HG02973 (cell line): ENCODE data around the gene IL5RA.

Source experiments
- ATAC-seq: cut with Tn5 transposase; IDR thresholded peaks from one replicate; pipeline ENCODE4 v1.9.1; 2021; ENCODE audit warnings: moderate library complexity; ENCODE audit not compliant: unreplicated experiment

Gene IL5RA, protein sequence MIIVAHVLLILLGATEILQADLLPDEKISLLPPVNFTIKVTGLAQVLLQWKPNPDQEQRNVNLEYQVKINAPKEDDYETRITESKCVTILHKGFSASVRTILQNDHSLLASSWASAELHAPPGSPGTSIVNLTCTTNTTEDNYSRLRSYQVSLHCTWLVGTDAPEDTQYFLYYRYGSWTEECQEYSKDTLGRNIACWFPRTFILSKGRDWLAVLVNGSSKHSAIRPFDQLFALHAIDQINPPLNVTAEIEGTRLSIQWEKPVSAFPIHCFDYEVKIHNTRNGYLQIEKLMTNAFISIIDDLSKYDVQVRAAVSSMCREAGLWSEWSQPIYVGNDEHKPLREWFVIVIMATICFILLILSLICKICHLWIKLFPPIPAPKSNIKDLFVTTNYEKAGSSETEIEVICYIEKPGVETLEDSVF

DNA sequence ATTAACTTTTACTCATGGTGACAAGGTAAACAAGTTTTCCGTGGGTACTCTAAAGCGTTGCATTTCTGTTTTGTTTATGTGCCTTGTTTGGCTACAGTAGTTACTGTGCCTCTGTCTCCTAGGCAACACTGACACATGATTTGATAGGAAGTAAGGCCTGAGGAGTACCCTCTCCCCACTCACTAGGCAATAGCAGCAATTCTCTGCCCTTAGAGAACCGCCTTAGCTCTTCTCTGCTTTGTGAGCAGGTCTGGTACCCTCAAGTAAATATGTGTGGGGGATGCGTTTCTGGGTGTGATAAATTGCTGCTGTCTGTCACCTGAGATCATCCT, at the start of gene IL5RA:
IL5RA (minus strand) TSS at position 76 of the 332 bp plus-strand sequence. CDS start 5,390 bp downstream, outside the sequence.
- ATAC-seq = peak; percentile 64

DNA sequence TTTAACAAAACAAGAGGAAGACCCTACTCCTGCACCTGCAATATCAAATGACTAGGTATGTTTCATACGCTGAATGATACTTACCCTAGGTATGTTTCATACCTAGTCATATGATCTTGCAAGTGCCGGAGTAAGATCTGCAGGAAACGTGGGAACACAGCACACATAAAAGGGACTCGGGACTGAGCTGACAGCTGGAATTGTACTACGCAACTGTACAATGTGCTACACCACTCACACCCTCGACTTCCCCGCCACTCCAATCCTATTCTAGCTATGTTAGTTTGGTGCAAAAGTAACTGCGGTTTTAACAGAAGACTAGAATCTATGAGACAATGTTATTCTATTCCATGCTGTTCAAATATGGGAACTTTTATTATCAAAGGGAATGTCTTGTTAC, 47.3 kb upstream of the IL5RA start:
- no peak for ATAC-seq

DNA sequence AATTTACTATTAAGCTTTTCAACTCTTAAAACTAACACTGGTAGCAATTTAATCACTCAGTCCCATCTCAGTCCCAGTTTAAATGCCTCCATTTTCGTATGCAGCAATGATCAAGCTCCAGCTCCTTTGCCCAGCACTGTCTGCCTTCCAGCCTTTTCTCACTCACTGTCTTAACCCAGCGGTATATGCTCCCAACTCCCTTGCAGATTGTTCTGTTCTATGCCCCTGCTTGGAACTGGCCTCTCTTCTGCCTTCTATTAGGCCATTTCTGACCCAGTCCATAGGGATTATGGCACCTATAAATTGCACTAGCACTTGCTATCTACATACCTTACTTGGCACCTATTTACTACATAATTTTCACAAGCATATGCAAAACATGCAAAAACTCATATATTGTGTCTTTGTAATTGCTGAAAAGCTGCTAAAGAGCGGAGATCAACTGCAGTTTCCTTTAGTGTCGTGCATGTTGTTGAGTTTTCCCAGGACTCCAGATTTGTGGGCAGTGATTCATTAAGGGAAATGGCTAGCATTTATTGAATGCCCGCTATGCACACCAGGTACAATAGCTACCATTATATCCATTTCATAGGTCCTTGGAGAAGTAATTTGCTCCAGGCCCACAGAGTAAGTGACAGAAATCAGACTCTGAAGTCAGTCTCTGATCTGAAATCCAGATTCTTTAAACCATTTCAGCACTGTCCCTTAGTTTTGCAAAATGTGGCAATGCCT, 44.9 kb upstream of the IL5RA start:
- ATAC-seq = no peak

DNA sequence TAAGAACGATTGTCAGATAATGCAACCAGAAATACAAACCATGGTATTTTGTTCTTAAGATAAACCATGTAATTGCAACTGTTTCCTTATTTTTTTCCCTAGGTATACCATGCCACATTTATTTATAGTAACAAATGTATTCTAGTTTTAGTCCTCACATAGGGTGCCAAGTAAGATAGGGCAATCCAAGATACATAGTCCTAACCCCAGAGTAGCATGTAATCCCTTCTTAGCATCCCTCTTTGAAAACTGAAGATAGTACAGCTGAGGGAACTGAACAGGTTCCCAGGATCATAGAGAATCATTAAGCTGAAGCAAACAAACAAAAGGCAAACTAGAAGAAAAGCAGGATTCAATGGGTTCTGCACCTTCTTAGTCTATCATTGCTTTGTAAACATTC, 41.3 kb upstream of the IL5RA start:
- no peak for ATAC-seq

DNA sequence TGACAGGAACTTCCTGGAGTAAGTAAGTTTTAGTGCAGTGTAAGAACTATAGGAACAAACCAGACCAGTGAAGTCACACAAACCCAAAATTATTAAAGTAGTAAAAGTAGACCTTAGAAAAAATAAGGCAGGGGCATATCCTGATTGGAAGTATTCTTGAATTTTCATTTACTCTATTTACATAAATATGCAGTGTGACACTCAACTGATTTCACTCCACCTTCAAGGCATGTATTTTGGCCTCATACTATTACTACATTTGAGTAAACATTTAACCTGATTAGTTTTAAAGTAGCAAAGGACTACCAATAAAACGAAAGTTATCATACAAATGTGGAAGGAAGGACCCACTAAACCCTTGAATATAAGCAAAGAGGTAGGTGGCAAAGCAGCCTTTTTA, 39.4 kb upstream of the IL5RA start:
- ATAC-seq = no peak

DNA sequence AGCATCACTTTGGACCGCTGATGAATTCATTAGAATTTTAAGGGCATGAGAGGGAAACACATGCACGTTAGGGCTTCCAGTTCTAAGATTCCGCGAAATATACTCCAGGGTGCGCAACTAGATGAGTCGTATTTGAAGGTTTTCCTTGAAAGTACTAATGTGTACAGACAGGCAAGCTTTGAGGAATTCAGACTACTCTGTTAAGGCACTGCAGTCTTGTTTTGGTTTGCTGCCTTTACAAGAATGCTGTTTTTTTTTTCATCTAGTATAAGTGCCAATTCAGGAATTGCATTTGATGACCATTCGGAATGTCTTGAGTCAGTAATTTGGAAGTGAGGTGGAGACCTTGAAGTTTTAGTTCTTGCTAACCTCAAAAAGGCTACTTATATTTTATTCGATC, 35.7 kb upstream of the IL5RA start:
- no peak for ATAC-seq

DNA sequence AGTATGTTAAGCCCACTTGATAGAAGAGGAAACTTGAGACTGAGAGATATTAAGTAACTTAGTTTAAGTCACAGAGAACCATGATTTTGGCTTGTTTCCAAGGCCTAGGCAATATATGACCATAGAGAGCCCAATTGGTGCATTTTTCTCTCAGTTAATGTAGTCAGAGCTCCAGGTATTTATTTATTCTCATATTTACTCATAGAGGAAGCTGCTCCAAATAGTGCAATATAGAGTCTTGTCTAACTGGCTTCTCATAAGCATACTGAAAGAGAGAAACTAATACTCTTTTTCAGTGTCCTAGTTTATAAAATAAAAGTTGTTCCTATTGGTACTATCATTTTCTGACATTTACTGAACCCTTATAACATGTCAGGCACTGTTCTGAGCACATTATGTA, 31.8 kb upstream of the IL5RA start:
- no peak for ATAC-seq

DNA sequence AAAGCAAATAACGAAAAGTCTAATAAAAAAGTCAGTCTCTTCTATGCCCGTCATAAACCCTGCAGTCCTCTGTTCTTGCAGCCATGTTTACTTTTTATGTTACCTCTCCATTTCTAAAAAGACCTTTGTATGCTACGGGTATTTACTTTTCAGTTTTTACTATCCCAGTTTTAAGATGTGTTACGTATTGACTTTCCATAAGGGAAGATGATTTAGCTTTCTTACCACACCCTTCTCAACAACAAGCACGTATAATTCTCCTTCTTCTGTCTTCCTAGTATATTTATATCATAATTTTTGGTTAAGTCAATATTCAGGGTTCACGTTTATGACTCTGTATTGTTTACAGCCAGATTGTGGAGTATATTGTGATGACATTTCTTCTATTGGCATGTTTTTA, 27.4 kb upstream of the IL5RA start:
- no peak for ATAC-seq

DNA sequence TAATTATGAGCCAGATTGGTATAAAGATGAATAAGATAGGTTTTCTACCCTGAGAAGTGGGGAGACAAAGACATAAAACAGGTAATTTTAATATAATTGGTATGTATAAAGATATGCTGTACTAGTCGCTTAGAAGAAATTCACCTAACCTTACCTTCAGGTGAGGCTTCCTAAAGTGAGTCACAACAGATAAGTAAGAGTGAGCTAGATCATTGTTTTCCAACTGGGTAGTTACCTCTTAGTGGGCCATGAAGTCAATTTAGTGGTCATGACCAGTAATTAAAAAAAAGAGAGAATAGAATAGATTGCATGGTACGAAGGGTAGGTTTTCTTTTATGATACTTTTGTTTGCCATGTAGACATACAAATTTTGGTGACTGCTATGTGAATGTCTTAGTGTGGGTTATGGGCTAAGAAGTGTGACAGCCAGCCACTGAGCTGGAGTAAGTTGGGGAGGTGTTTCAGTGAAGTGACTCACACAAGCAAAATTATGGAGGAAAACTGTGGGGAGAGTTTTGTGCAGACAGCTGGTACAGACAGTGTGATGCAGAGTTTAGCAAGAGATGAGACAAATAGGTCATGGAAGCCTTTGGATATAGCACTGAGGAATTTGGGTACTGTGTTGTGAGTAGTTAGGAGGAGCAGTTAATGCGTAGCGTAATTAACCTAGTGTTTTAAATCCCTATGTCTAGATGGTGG, 24.7 kb upstream of the IL5RA start:
- ATAC-seq = no peak

DNA sequence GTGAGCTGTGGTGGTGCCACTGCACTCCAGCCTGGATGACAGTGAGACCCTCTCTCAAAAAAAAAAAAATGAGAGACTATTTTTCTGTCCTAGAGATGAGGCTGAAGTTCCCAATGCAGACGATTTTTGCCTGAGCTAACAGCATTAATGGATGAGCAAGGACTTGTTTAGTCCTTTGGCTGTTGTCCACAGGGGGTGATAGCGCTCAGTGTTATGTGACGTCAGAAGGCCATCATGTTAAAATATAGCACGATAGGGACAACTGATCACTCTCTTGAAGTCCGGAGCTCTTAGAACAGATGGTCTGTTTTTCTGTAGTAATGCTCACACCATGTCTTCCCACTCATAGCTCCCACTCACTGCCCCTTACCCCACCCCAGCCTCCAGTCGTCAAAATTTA, 23.3 kb upstream of the IL5RA start:
- no peak for ATAC-seq

DNA sequence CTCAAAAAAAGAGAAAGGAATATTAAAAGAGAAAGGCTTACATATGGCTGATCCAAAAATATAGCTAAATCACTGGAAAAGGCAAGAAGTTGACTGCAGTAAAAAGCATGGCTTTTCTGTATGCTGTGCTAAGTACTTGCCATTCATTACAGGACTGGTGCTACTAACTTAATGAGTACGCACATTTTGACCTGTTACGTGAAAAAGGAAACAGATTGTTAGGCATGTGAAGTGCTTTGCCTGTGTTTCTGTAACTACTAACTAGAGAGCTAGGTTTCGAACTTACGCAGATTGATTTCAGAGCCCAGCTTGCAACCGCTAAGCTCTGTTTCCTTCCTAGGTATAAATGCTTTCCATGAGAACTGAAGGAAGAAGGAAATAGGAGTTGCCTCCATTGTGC, 19.4 kb upstream of the IL5RA start:
- ATAC-seq = no peak

DNA sequence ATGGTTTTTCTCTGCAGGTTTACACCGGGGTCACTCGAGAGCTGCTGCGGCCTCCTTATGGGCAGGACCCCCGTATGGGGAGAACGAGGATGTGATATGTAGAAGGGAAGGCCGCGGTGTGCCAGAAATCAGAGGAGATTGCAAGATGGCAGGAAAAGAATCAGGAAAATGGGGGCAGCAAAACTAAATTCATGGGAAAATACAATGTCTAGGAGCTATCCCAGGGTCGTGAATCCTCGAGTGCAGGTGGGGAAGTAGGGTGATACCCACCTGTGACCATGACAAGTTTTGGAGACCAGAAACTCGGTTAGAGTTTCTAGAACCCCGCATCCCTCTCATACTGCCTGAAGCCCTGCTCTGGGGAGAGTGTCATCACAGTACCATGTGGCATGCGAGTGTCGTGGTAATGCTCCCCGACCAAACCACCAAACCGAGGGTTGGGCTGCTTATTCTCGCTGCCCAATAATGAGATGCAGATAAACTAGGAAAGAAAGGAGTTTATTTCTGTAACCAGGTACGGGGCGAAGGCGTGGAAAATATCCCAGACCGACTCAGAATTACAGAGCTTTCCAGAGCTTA, 17.3 kb upstream of the IL5RA start:
- ATAC-seq = peak; percentile 31

DNA sequence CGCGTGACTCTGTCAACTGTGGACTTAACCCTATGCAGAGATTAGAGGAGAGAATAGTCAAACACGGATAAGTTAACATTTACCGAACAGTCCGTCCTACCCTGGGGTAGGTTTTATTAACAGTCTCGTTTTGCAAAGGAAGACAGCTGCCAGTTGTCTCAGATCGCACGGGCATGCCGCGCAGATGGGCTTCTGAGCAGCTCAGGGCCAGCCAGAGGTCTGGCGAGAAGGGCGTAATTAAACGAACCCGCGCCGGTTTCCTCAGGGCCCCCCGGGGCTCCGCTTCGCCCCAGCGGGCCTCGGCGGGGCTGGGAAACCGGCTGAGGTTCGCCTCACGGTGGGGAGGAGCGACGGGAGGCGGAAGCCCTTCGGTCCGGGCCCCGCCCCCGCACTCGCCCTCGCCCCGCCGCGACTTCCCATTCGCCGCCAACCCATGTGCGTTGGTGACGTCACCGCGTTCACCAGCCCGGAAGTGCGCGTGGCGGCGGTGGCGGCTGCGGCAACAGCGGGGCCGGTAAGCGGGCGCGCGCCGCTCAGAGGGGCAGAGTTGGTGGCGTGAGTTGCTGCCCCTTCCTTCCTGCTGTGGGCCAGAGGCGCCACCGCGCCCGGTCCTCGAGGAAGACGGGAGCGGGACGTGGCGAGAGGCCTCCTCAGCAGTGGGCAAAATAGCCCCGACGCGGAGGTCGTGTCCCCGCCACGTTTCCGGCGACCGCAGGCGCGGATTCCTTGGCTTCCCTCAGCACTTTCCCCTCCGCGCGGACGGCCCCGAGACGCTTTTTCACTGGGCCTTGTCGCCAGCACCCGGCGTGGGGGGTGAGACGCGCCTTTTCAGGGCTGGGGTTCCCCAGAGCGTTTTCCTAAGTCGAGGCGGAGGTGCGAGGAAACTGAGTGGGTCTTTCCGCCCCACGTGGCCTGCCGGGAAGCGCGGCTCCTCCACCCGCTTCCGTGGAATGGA, 16.6 kb upstream of the IL5RA start, which contains the start of gene TRNT1:
TRNT1 (plus strand) TSS at position 464 of the 955 bp plus-strand sequence. CDS start 2,101 bp downstream, outside the sequence.
- peak; percentile 96 for ATAC-seq

DNA sequence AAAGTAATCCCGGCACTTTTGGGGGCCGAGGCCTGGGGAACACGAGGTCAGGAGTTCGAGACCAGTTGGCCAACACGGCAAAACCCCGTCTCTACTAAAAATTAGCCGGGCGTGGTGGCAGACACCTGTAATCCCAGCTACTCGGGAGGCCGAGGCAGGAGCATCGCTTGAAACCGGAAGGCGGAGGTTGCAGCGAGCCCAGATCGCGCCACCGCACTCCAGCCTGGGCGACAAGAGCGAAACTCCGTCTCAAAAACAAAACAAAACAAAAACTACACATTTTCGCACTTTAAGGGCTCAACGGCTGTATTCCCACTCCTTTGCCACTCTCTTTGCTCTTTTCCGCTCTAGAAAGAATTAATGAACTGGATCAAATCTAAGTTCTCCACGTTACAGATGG, 15.8 kb upstream of the IL5RA start:
- no peak for ATAC-seq

DNA sequence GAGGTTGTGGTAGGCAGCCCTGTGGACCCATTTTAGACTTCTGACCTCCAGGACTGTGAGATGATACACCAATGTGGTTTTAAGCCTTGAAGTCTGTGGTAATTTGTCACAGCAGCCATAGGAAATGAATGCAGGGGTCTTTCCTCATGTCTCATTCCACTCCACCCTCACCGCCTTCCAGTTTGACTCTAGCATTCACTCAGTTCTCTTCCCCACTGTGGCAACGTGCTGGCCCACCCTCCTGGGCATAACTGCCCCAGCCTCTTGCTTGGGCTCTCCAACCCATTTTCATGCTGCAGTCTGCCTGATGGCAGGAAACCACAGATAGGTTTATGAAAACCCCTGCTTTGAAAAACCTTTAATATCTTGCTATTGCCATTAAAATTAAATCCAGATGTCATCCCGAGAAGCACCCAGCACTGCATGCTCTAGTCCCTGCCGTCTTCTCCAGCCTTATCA, 9.2 kb upstream of the IL5RA start:
- no peak for ATAC-seq

DNA sequence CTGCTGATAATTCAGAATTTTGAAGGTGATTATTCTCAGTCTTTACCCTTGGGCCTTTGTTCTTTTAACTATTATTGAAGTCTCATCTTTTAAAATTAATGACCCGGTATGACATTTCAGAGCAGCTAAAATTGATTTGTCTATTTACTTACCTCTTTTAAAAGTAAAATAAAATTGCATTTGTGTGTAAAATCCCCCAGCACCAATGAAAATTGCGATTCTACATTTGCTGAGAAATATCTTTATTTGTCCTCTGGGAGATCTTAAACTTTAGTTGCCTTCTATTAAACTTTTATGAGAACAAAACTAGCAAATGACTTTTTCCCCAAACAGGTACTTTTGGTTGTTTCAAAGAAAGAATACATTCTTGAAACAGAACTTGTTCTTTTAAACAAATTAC, 7.5 kb upstream of the IL5RA start:
- no peak for ATAC-seq

DNA sequence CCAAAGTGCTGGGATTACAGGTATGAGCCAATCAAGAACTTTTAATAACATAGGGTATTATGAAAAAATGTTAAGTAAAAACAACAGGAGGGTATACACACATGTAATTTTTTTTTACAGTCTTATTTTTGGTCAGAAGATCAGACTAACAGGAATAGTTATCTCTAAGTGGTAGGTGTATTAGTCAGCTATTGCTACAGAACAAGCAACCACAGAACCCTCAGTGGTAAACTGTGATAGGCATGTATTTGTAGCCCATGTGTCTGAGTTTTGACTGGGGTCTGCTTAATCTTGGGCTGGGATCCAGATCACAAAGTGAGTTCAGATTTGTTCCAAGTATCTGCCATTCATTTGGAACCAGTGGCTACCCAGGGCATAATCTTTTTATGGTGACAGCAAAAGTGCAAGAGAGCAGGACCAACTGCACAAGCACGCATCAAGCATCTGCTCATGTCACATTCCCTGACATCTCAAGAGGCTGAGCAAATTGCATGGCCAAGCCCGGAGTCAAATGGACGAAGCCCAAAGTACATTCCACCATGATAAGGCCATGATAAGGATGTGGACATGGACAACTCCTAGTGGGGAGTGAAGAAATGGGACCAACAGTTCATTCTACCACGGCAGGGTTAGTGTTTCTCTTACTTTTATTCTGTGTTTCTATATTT, 3.0 kb upstream of the IL5RA start:
- no peak for ATAC-seq

DNA sequence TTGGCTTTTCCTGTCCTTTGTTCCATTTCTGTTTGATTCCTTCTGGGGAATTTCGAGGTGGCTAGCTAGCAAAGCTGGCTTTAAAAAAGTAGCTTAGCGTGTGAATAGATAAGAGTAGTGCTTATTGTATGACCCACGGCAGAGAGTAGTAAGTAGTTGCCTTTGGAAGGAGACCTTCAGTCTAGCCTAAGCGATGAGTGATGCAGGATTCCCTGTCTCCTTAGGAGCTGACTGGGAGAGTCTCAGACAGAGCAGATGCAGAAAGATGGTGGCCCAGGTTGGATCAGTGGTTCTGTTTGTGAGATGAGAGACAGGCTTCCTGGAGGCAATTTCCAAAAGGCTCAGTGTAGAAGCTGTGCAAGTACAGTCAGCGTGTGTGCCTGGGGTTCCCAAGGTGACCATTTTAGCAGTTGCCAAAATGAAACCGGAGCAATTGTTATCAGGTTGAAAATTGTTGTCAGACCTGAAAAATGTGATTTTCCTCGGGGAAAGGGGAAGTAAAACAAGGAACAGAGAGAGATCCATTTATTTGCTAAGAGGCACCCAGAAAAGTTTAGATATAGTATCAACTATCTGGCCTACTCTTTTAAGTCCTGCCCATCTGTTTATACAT, 681 bp upstream of the IL5RA start:
- ATAC-seq = peak; percentile 29
